GM18511 (cell line): ENCODE results near the gene MT1M.
"Not testable (repeated sequence)": the region's sequence is repeated elsewhere in the genome, so short reads cannot be mapped to it uniquely, and the experiment has no call there.

Experiments used
- ATAC-seq: cut with Tn5 transposase; IDR thresholded peaks from one replicate; pipeline ENCODE4 v1.9.1; 2021; ENCODE audit warnings: mild to moderate bottlenecking, moderate library complexity; ENCODE audit not compliant: unreplicated experiment

Gene MT1M

GRCh38 chr16:56632156-56632847 is at the start of gene MT1M:
MT1M (plus strand) TSS chr16:56632659; CDS start chr16:56632732, 73 bp downstream.
- ATAC-seq, result no peak

GRCh38 chr16:56582911-56583310 is 49.5 kb upstream of the MT1M start:
- not testable (repeated sequence) for ATAC-seq

GRCh38 chr16:56583351-56584168 is 48.9 kb upstream of the MT1M start:
- no peak for ATAC-seq

- ATAC-seq, result no peak
Measured at GRCh38 chr16:56584276-56584675, 48.2 kb upstream of the MT1M start.

- ATAC-seq, result no peak
Measured at GRCh38 chr16:56588781-56589140, 43.7 kb upstream of the MT1M start.

- no peak for ATAC-seq
Measured at GRCh38 chr16:56589141-56590039, 43.1 kb upstream of the MT1M start, which contains the start of gene MT3. MT3 (plus strand) TSS chr16:56589528; CDS start chr16:56589591, 63 bp downstream.

- no peak for ATAC-seq
Measured at GRCh38 chr16:56591377-56592060, 40.9 kb upstream of the MT1M start.

- ATAC-seq, result no peak
Measured at GRCh38 chr16:56593573-56594291, 38.7 kb upstream of the MT1M start.

- ATAC-seq, result no peak
Measured at GRCh38 chr16:56594292-56594619, 38.2 kb upstream of the MT1M start.

GRCh38 chr16:56600398-56600999 is 32.0 kb upstream of the MT1M start:
- ATAC-seq, result no peak

- ATAC-seq, result no peak
Measured at GRCh38 chr16:56601325-56601724, 31.1 kb upstream of the MT1M start.

GRCh38 chr16:56603589-56603988 is 28.9 kb upstream of the MT1M start:
- no peak for ATAC-seq

GRCh38 chr16:56604966-56605365 is 27.5 kb upstream of the MT1M start:
- no peak for ATAC-seq

GRCh38 chr16:56605475-56605874 is 27.0 kb upstream of the MT1M start:
- ATAC-seq, result no peak

GRCh38 chr16:56606071-56606475 is 26.4 kb upstream of the MT1M start:
- no peak for ATAC-seq

- no peak for ATAC-seq
Measured at GRCh38 chr16:56606476-56607108, 25.9 kb upstream of the MT1M start.

GRCh38 chr16:56607109-56607618 is 25.3 kb upstream of the MT1M start:
- no peak for ATAC-seq

GRCh38 chr16:56607675-56608042 is 24.8 kb upstream of the MT1M start:
- ATAC-seq, result no peak
